ENCODE data around the gene NOVA1. TPM values are rescaled to one million over a fixed set of nuclear protein-coding genes. Genes with fewer than 3 reads are reported as not detected.

Gene NOVA1
- total and polyA plus RNA-seq, 2 experiments from 2014 or later: 0.32 to 1.6 TPM

GRCh38 chr14:26454105-26454504 lies 143.7 kb downstream of the NOVA1 start:
- 85 to 89% methylated on average over 3 of the region's 3 CpGs for WGBS, 2 experiments (ENCODE audit: low coverage in 1 of 2, low lambda C conversion rate in 2 of 2, missing lambda C conversion rate in 2 of 2)
- in situ Hi-C loops (cut with MboI): no loop called here
- DNase-seq: no peak

GRCh38 chr14:26448181-26448855 lies 149.5 kb downstream of the NOVA1 start:
- H3K9ac ChIP-seq: no peak overlapping the region
- 77 to 79% methylated on average over 5 of the region's 5 CpGs for WGBS, 2 experiments (ENCODE audit: low coverage in 1 of 2, low lambda C conversion rate in 2 of 2, missing lambda C conversion rate in 2 of 2)
- in situ Hi-C loops (cut with MboI): no loop called here
- no peaks in the 10 kb centered on the region for H4K20me1 ChIP-seq (ENCODE audit: insufficient read depth)
- no peak overlapping the region for H2AFZ ChIP-seq
- no peaks in the 10 kb centered on the region for H3K27me3 ChIP-seq (replicated peaks; ENCODE audit: insufficient read depth)
- no peak for DNase-seq
- TF ChIP-seq EZH2phosphoT487 (IDR thresholded peaks at IDR 0.05; ENCODE audit: insufficient read depth, low read depth) (no peak), EZH2 (IDR thresholded peaks at IDR 0.05; ENCODE audit: insufficient read depth, poor library complexity, severe bottlenecking) (no peak)
- no peaks in the 10 kb centered on the region for H3K9me2 ChIP-seq (ENCODE audit: insufficient read depth)
- no peaks in the 10 kb centered on the region for H3K36me3 ChIP-seq (ENCODE audit: low read depth)
- H3K79me2 ChIP-seq (ENCODE audit: insufficient read depth): no peaks in the 10 kb centered on the region
- no peaks in the 10 kb centered on the region for H3K4me1 ChIP-seq (ENCODE audit: insufficient read depth)
- H3K4me3 ChIP-seq: no peak overlapping the region
- H3K4me2 ChIP-seq (ENCODE audit: unreplicated experiment): no peak overlapping the region
- no peak overlapping the region for H3K27ac ChIP-seq
- no peaks in the 10 kb centered on the region for H3K9me3 ChIP-seq (ENCODE audit: low read depth)
- H3F3A ChIP-seq (ENCODE audit: insufficient read depth): no peaks in the 10 kb centered on the region

More at GRCh38 chr14:26454105-26454504, 143.7 kb downstream of the NOVA1 start:
- no peak for TF ChIP-seq EZH2 (IDR thresholded peaks at IDR 0.05; ENCODE audit: insufficient read depth, poor library complexity, severe bottlenecking)
- TF ChIP-seq EZH2phosphoT487 (IDR thresholded peaks at IDR 0.05; ENCODE audit: insufficient read depth, low read depth): no peak
- H3K4me3 ChIP-seq: no peak overlapping the region
- no peaks in the 10 kb centered on the region for H3F3A ChIP-seq (ENCODE audit: insufficient read depth)
- H3K27me3 ChIP-seq (replicated peaks; ENCODE audit: insufficient read depth): no peaks in the 10 kb centered on the region
- H3K36me3 ChIP-seq (ENCODE audit: low read depth): no peaks in the 10 kb centered on the region
- no peak overlapping the region for H3K27ac ChIP-seq
- H4K20me1 ChIP-seq (ENCODE audit: insufficient read depth): no peaks in the 10 kb centered on the region
- H2AFZ ChIP-seq: no peak overlapping the region
- H3K9ac ChIP-seq: no peak overlapping the region
- no peak overlapping the region for H3K4me2 ChIP-seq (ENCODE audit: unreplicated experiment)
- H3K9me2 ChIP-seq (ENCODE audit: insufficient read depth): no peaks in the 10 kb centered on the region
- no peaks in the 10 kb centered on the region for H3K4me1 ChIP-seq (ENCODE audit: insufficient read depth)
- no peaks in the 10 kb centered on the region for H3K9me3 ChIP-seq (ENCODE audit: low read depth)
- no peaks in the 10 kb centered on the region for H3K79me2 ChIP-seq (ENCODE audit: insufficient read depth)

GRCh38 chr14:26444822-26445221 lies 153.0 kb downstream of the NOVA1 start:
- peak; percentile 47 for DNase-seq

GRCh38 chr14:26443654-26444053 lies 154.2 kb downstream of the NOVA1 start:
- no peaks in the 10 kb centered on the region for H4K20me1 ChIP-seq (ENCODE audit: insufficient read depth)
- no peaks in the 10 kb centered on the region for H3K27me3 ChIP-seq (replicated peaks; ENCODE audit: insufficient read depth)
- H3F3A ChIP-seq (ENCODE audit: insufficient read depth): no peaks in the 10 kb centered on the region
- H2AFZ ChIP-seq: no peak overlapping the region
- no peak overlapping the region for H3K4me2 ChIP-seq (ENCODE audit: unreplicated experiment)
- no peaks in the 10 kb centered on the region for H3K36me3 ChIP-seq (ENCODE audit: low read depth)
- no peak overlapping the region for H3K9ac ChIP-seq
- TF ChIP-seq EZH2 (IDR thresholded peaks at IDR 0.05; ENCODE audit: insufficient read depth, poor library complexity, severe bottlenecking) (no peak), EZH2phosphoT487 (IDR thresholded peaks at IDR 0.05; ENCODE audit: insufficient read depth, low read depth) (no peak)
- in situ Hi-C loops (cut with MboI): no loop called here
- no peaks in the 10 kb centered on the region for H3K79me2 ChIP-seq (ENCODE audit: insufficient read depth)
- H3K4me1 ChIP-seq (ENCODE audit: insufficient read depth): no peaks in the 10 kb centered on the region
- H3K4me3 ChIP-seq: no peak overlapping the region
- H3K9me2 ChIP-seq (ENCODE audit: insufficient read depth): no peaks in the 10 kb centered on the region
- H3K9me3 ChIP-seq (ENCODE audit: low read depth): no peaks in the 10 kb centered on the region
- no peak for DNase-seq
- WGBS, 2 experiments (ENCODE audit: low coverage in 1 of 2, low lambda C conversion rate in 2 of 2, missing lambda C conversion rate in 2 of 2): 60 to 68% methylated on average over 2 of the region's 2 CpGs
- no peak overlapping the region for H3K27ac ChIP-seq

More at GRCh38 chr14:26444822-26445221, 153.0 kb downstream of the NOVA1 start:
- Histone ChIP-seq H3K36me3 (ENCODE audit: low read depth) (no peaks in the 10 kb centered on the region), H3K79me2 (ENCODE audit: insufficient read depth) (no peaks in the 10 kb centered on the region), H3K27me3 (replicated peaks; ENCODE audit: insufficient read depth) (no peaks in the 10 kb centered on the region), H2AFZ (no peak overlapping the region), H3F3A (ENCODE audit: insufficient read depth) (no peaks in the 10 kb centered on the region), H3K9me2 (ENCODE audit: insufficient read depth) (no peaks in the 10 kb centered on the region), H3K9ac (no peak overlapping the region), H4K20me1 (ENCODE audit: insufficient read depth) (no peaks in the 10 kb centered on the region), H3K4me3 (no peak overlapping the region), H3K9me3 (ENCODE audit: low read depth) (no peaks in the 10 kb centered on the region), H3K4me2 (ENCODE audit: unreplicated experiment) (no peak overlapping the region), H3K4me1 (ENCODE audit: insufficient read depth) (no peaks in the 10 kb centered on the region), H3K27ac (no peak overlapping the region)
- TF ChIP-seq EZH2phosphoT487 (IDR thresholded peaks at IDR 0.05; ENCODE audit: insufficient read depth, low read depth) (no peak), EZH2 (IDR thresholded peaks at IDR 0.05; ENCODE audit: insufficient read depth, poor library complexity, severe bottlenecking) (no peak)
- 90 to 94% methylated on average over 3 of the region's 3 CpGs for WGBS, 2 experiments (ENCODE audit: low coverage in 1 of 2, low lambda C conversion rate in 2 of 2, missing lambda C conversion rate in 2 of 2)
- in situ Hi-C loops (cut with MboI): no loop called here
